Esophagus muscularis mucosa (tissue), 3 donors: ENCODE results near the gene OGFOD2.

ENCODE experiments used
- EP300 ChIP-seq: sonication (generic); formaldehyde crosslinking; IDR thresholded peaks from one replicate; pipeline ENCODE4 v1.6.1; 2017; ENCODE audit warnings: antibody characterized with exemption
- TF ChIP-seq, protein P1 (sequence below), 3 experiments: fragments of 200-600 bp in 2 of 3; fragments of 450-650 bp in 1 of 3; sonication (generic) in 2 of 3; IDR thresholded peaks; one replicate each; pipeline ENCODE4 v1.5.1; 2017 to 2019; ENCODE audit warnings: antibody characterized with exemption in 3 of 3, mild to moderate bottlenecking in 2 of 3, moderate library complexity in 1 of 3

DNA sequence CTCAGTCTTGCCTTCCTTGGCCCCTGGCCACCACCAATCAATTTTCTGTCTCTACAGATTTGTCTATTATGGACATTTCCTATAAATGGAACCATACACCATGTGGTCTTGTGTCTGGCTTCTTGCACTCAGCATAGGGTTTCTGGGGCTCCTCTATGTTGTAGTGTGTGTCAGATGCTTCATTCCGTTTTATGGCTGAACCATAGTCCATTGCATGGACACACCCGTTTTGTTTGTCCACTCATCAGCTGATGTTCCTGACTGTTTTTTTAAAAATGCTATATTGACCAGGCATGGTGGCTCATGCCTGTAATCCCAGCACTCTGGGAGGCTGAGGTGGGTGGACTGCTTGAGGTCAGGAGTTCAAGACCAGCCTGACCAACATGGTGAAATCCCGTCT lies 26.4 kb downstream of the OGFOD2 start:
- TF ChIP-seq EP300 = no peak
- TF ChIP-seq, protein P1, sequence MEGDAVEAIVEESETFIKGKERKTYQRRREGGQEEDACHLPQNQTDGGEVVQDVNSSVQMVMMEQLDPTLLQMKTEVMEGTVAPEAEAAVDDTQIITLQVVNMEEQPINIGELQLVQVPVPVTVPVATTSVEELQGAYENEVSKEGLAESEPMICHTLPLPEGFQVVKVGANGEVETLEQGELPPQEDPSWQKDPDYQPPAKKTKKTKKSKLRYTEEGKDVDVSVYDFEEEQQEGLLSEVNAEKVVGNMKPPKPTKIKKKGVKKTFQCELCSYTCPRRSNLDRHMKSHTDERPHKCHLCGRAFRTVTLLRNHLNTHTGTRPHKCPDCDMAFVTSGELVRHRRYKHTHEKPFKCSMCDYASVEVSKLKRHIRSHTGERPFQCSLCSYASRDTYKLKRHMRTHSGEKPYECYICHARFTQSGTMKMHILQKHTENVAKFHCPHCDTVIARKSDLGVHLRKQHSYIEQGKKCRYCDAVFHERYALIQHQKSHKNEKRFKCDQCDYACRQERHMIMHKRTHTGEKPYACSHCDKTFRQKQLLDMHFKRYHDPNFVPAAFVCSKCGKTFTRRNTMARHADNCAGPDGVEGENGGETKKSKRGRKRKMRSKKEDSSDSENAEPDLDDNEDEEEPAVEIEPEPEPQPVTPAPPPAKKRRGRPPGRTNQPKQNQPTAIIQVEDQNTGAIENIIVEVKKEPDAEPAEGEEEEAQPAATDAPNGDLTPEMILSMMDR (IDR thresholded peaks at IDR 0.05) = no peak
